Ishikawa (cell line): Measurements from ENCODE around the gene DPT.

ENCODE experiments used
- CREB1 ChIP-seq: IDR thresholded peaks from 2 replicates; pipeline ENCODE4 v1.6.1; 2012; ENCODE audit warnings: low read depth
- EGR1 ChIP-seq: IDR thresholded peaks from 2 replicates; pipeline ENCODE4 v1.6.1; 2012
- EP300 ChIP-seq: IDR thresholded peaks from 2 replicates; pipeline ENCODE4 v1.6.1; 2012; ENCODE audit warnings: borderline replicate concordance
- FOXM1 ChIP-seq: IDR thresholded peaks from 2 replicates; pipeline ENCODE4 v1.6.1; 2012; ENCODE audit warnings: low read depth, borderline replicate concordance
- RAD21 ChIP-seq: IDR thresholded peaks from 2 replicates; pipeline ENCODE4 v1.6.1; 2012; ENCODE audit warnings: low read depth
- TCF12 ChIP-seq: IDR thresholded peaks from 2 replicates; pipeline ENCODE4 v1.6.1; 2012; ENCODE audit warnings: low read depth
- TEAD4 ChIP-seq: IDR thresholded peaks from 2 replicates; pipeline ENCODE4 v1.6.1; 2012
- YY1 ChIP-seq: IDR thresholded peaks from 2 replicates; pipeline ENCODE4 v1.6.1; 2012; ENCODE audit warnings: low read depth
- TF ChIP-seq, protein P1 (sequence below): IDR thresholded peaks from 2 replicates; pipeline ENCODE4 v1.6.1; 2012
- TF ChIP-seq, protein P2 (sequence below): IDR thresholded peaks from 2 replicates; pipeline ENCODE4 v1.6.1; 2012; ENCODE audit warnings: low read depth, mild to moderate bottlenecking
- TF ChIP-seq, protein P3 (sequence below): IDR thresholded peaks from 2 replicates; pipeline ENCODE4 v1.6.1; 2012

DNA sequence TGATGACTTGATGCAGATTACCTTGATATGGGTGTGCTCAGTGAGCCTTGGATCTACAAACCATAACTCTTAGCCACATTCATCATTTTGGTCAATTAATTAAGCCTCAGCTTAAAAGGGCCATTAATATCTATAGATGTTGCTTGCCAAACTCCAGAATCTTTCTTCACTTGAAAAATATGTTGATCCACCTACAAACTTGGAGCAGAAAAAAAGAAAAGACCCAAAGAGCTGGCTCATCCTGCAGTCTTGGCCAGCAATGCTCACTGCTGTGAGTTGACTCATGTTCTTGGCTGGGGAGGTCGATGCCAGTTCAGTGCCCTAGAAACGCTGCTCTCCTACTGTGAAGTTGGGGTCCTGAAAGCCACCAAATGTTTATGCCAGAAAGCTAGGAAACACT, 75.4 kb downstream of the DPT start:
- TF ChIP-seq, protein P1, sequence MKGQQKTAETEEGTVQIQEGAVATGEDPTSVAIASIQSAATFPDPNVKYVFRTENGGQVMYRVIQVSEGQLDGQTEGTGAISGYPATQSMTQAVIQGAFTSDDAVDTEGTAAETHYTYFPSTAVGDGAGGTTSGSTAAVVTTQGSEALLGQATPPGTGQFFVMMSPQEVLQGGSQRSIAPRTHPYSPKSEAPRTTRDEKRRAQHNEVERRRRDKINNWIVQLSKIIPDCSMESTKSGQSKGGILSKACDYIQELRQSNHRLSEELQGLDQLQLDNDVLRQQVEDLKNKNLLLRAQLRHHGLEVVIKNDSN: no peak
- TF ChIP-seq EP300: no peak
- no peak for TF ChIP-seq YY1
- TF ChIP-seq, protein P2, sequence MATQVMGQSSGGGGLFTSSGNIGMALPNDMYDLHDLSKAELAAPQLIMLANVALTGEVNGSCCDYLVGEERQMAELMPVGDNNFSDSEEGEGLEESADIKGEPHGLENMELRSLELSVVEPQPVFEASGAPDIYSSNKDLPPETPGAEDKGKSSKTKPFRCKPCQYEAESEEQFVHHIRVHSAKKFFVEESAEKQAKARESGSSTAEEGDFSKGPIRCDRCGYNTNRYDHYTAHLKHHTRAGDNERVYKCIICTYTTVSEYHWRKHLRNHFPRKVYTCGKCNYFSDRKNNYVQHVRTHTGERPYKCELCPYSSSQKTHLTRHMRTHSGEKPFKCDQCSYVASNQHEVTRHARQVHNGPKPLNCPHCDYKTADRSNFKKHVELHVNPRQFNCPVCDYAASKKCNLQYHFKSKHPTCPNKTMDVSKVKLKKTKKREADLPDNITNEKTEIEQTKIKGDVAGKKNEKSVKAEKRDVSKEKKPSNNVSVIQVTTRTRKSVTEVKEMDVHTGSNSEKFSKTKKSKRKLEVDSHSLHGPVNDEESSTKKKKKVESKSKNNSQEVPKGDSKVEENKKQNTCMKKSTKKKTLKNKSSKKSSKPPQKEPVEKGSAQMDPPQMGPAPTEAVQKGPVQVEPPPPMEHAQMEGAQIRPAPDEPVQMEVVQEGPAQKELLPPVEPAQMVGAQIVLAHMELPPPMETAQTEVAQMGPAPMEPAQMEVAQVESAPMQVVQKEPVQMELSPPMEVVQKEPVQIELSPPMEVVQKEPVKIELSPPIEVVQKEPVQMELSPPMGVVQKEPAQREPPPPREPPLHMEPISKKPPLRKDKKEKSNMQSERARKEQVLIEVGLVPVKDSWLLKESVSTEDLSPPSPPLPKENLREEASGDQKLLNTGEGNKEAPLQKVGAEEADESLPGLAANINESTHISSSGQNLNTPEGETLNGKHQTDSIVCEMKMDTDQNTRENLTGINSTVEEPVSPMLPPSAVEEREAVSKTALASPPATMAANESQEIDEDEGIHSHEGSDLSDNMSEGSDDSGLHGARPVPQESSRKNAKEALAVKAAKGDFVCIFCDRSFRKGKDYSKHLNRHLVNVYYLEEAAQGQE: no peak
- TF ChIP-seq TEAD4: no peak
- TF ChIP-seq CREB1: no peak
- no peak for TF ChIP-seq FOXM1
- TF ChIP-seq RAD21: no peak
- TF ChIP-seq TCF12: no peak
- TF ChIP-seq, protein P3, sequence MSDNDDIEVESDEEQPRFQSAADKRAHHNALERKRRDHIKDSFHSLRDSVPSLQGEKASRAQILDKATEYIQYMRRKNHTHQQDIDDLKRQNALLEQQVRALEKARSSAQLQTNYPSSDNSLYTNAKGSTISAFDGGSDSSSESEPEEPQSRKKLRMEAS: no peak
- TF ChIP-seq EGR1: no peak
